ENCODE data around the gene TRIM34.

DNA sequence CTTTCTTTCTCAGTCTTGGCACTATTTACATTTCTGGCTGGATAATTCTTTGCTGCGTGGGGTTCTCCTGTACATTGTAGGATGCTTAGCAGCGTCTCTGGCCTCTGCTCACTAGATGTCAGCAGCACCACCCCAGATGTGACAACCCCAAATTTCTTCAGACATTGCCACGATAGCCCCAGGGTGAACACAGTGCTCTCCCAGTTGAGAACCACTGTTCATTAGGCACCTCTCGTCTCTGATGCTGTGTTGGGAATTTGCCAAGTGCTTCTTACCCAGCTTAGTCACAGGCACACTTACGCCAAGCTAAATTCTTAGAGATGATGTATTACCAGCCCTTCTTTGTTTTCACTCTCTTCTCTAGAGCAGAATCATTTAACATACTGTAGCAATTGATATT, 19.0 kb upstream of the TRIM34 start:
- TF ChIP-seq POLR2A (IDR thresholded peaks at IDR 0.05) (no peak), POLR2AphosphoS5 (IDR thresholded peaks at IDR 0.05) (no peak)
- TF ChIP-seq, protein P1, sequence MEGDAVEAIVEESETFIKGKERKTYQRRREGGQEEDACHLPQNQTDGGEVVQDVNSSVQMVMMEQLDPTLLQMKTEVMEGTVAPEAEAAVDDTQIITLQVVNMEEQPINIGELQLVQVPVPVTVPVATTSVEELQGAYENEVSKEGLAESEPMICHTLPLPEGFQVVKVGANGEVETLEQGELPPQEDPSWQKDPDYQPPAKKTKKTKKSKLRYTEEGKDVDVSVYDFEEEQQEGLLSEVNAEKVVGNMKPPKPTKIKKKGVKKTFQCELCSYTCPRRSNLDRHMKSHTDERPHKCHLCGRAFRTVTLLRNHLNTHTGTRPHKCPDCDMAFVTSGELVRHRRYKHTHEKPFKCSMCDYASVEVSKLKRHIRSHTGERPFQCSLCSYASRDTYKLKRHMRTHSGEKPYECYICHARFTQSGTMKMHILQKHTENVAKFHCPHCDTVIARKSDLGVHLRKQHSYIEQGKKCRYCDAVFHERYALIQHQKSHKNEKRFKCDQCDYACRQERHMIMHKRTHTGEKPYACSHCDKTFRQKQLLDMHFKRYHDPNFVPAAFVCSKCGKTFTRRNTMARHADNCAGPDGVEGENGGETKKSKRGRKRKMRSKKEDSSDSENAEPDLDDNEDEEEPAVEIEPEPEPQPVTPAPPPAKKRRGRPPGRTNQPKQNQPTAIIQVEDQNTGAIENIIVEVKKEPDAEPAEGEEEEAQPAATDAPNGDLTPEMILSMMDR (IDR thresholded peaks at IDR 0.05), result no peak
